Stimulated activated CD8-positive, alpha-beta memory T cell treated with anti-CD3 and anti-CD28 coated beads, Interleukin-7, amount 100 ng/mL, for 48 hours (primary cell): ENCODE measurements around the gene RNU5B-1.
A peak's percentile ranks its signal among the peaks of the same experiment; 100 is the strongest.
"Not testable (repeated sequence)": the region's sequence is repeated elsewhere in the genome, so short reads cannot be mapped to it uniquely, and the experiment has no call there.

Source experiments
- DNase-seq, 2 donors: peaks; one replicate each; pipeline ENCODE4 v3.0.0-alpha.2; 2020; ENCODE audit warnings: low read depth in 1 of 2; ENCODE audit errors: extremely low read depth in 1 of 2

RNU5B-1 gene

GRCh38 chr15:65304381-65305149, at the start of gene RNU5B-1:
Gene RNU5B-1 (plus strand): TSS chr15:65304677.
- peak; percentile 64 to 75 for DNase-seq

- no peak for DNase-seq
Measured at GRCh38 chr15:65254758-65255157, 49.7 kb upstream of the RNU5B-1 start.

GRCh38 chr15:65255486-65256140, 48.9 kb upstream of the RNU5B-1 start:
- no peak for DNase-seq

- DNase-seq = no peak
Measured at GRCh38 chr15:65258375-65259262, 45.9 kb upstream of the RNU5B-1 start.

GRCh38 chr15:65259367-65259797, 45.1 kb upstream of the RNU5B-1 start:
- no peak for DNase-seq

- DNase-seq = no peak
Measured at GRCh38 chr15:65260968-65261367, 43.5 kb upstream of the RNU5B-1 start.

- DNase-seq = no peak
Measured at GRCh38 chr15:65263313-65263712, 41.2 kb upstream of the RNU5B-1 start.

- DNase-seq = no peak
Measured at GRCh38 chr15:65264863-65265430, 39.5 kb upstream of the RNU5B-1 start.

- DNase-seq = no peak
Measured at GRCh38 chr15:65266469-65266868, 38.0 kb upstream of the RNU5B-1 start.

- no peak for DNase-seq
Measured at GRCh38 chr15:65268411-65268810, 36.1 kb upstream of the RNU5B-1 start.

- not testable (repeated sequence) for DNase-seq
Measured at GRCh38 chr15:65270811-65271545, 33.5 kb upstream of the RNU5B-1 start.

- no peak for DNase-seq
Measured at GRCh38 chr15:65275104-65275727, 29.3 kb upstream of the RNU5B-1 start.

- no peak for DNase-seq
Measured at GRCh38 chr15:65275728-65276126, 28.8 kb upstream of the RNU5B-1 start.

- no peak for DNase-seq
Measured at GRCh38 chr15:65277015-65277414, 27.5 kb upstream of the RNU5B-1 start.

- no peak for DNase-seq
Measured at GRCh38 chr15:65278480-65278879, 26.0 kb upstream of the RNU5B-1 start.

- no peak for DNase-seq
Measured at GRCh38 chr15:65285291-65286068, 19.0 kb upstream of the RNU5B-1 start.

- no peak for DNase-seq
Measured at GRCh38 chr15:65286069-65286703, 18.3 kb upstream of the RNU5B-1 start.

- DNase-seq = peak; percentile 91 to 92
Measured at GRCh38 chr15:65286704-65287519, 17.6 kb upstream of the RNU5B-1 start, which contains the start of gene PARP16. Gene PARP16 (minus strand): TSS chr15:65286883. CDS start chr15:65286426, 457 bp downstream.
